ENCODE data around the gene DUS2. TPM values are rescaled to one million over a fixed set of nuclear protein-coding genes. Genes with fewer than 3 reads are reported as not detected.
A peak's percentile ranks its signal among the peaks of the same experiment; 100 is the strongest.

Gene DUS2
- total and polyA plus RNA-seq, 2 of the 8 experiments (the other 6 are each of a cell fraction or from before 2014, with no cell fraction given) = 17.2 to 27.0 TPM

DNA sequence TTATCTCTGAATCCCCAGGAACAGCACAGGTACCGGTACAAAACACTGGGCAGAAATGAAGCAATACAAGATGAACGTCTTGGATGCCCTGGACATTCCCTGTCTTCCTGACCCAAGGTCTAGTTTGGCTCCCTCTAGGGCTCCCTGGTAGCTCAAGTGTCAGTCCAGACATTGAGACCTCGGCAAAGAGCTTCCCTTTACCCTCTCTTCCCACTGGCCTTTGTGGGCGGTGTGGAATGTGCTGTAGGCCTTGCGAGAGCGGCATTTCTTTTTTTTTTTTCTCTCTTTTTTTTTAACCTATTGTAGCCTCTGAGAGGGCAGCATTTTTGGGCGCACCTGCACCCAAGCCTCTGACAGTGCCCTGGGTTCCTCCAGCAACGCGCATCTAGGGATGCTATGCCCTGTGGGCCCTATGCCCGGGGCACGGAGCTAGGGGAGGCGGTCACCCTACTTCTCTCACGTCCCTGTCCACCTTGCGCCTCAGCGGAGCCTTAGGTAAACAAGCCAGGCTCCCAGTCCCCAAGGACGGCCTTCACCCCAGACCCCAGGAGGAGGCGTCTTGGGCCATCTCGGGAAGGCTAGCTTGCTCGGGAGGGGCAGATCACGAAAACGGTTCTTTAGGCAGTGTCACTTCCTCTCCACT is 60.9 kb downstream of the DUS2 start (continued):
- TF ChIP-seq SIRT6 (IDR thresholded peaks at IDR 0.05; ENCODE audit: low read length) (no peak), CTCF (IDR thresholded peaks at IDR 0.05; ENCODE audit: control extremely low read depth in 1 of 3, insufficient read depth in 1 of 3, low read depth in 1 of 3, low read length in 3 of 3) (peak in 1 of 3 experiments; percentile 8; a peak in 1 of 4 replicates), CREB1 (IDR thresholded peaks at IDR 0.05) (no peak), RBBP5 (IDR thresholded peaks at IDR 0.05; ENCODE audit: borderline replicate concordance, low read depth, low read length) (no peak), GABPA (IDR thresholded peaks at IDR 0.05; ENCODE audit: borderline replicate concordance, insufficient read depth, low read length) (no peak), RXRA (IDR thresholded peaks at IDR 0.05; ENCODE audit: insufficient read depth, low read depth, low read length) (no peak), RAD21 (IDR thresholded peaks at IDR 0.05 in 1 of 2, conservative IDR thresholded peaks at IDR 0.05 in 1 of 2; ENCODE audit: low read depth in 2 of 2, low read length in 2 of 2) (peak in 1 of 2 experiments; percentile 13; a peak in 1 of 4 replicates), FOSL1 (IDR thresholded peaks at IDR 0.05; ENCODE audit: insufficient read depth, low read depth, low read length) (no peak), MAFK (IDR thresholded peaks at IDR 0.05; ENCODE audit: low read depth, low read length) (no peak), CBX5 (IDR thresholded peaks at IDR 0.05; ENCODE audit: low read depth, low read length) (no peak), TCF12 (IDR thresholded peaks at IDR 0.05; ENCODE audit: low read depth, low read length) (no peak), TEAD4 (IDR thresholded peaks at IDR 0.05; ENCODE audit: low read depth, low read length) (0 out of 2 replicates have a peak, but pooled peaks have one; percentile 7), YY1 (IDR thresholded peaks at IDR 0.05; ENCODE audit: low read depth, low read length) (no peak), E2F6 (IDR thresholded peaks at IDR 0.05) (no peak)

Data from H1 (cell line).